H1 (cell line): ENCODE data around the gene SYVN1. TPM values are rescaled to one million over a fixed set of nuclear protein-coding genes. Genes with fewer than 3 reads are reported as not detected.

Source experiments
- CTCF ChIA-PET: fragments of 300-600 bp; sonication (Branson Sonifier 250); formaldehyde crosslinking; loops from one replicate; lab custom pipeline; 2021; ENCODE audit not compliant: partially characterized antibody; lab: Charles Lee
- POLR2A ChIA-PET: fragments of 300-600 bp; sonication (Branson Sonifier 250); formaldehyde crosslinking; loops from one replicate; lab custom pipeline; 2021; ENCODE audit warnings: inconsistent platforms; ENCODE audit not compliant: partially characterized antibody; lab: Charles Lee
- DNase-seq, 2 experiments: peaks; one replicate each; pipeline versions ENCODE4 v3.0.0 to v3.0.0-alpha.2; 2010 to 2022; ENCODE audit warnings: low spot score in 2 of 2, low read depth in 1 of 2, mixed read lengths in 1 of 2
- FAIRE-seq: peaks from 2 replicates; lab custom pipeline; 2011; peaks lifted over from hg19 to GRCh38; lab: Jason Lieb, UNC
- H2AFZ ChIP-seq: 2 replicates; pipeline ENCODE4 v1.8.1; 2012; ENCODE audit warnings: low read length, inconsistent platforms
- H2AK5ac ChIP-seq: 2 replicates; pipeline ENCODE4 v1.6.1; 2013; ENCODE audit warnings: low read depth, low read length
- H2BK120ac ChIP-seq: replicated peaks from 2 replicates; pipeline ENCODE3; 2013; ENCODE audit warnings: low read depth, low read length, inconsistent platforms
- H2BK12ac ChIP-seq: 2 replicates; pipeline ENCODE4 v1.6.1; 2013; ENCODE audit warnings: low read depth, low read length
- H2BK15ac ChIP-seq: 2 replicates; pipeline ENCODE4 v1.6.1; 2013; ENCODE audit warnings: low read length
- H2BK20ac ChIP-seq: 2 replicates; pipeline ENCODE4 v1.6.1; 2013; ENCODE audit warnings: low read length
- H2BK5ac ChIP-seq: 2 replicates; pipeline ENCODE4 v1.6.1; 2013; ENCODE audit warnings: low read depth, low read length
- H3K14ac ChIP-seq: 2 replicates; pipeline ENCODE4 v1.6.1; 2013; ENCODE audit warnings: inconsistent platforms; ENCODE audit not compliant: insufficient read length
- H3K18ac ChIP-seq: 2 replicates; pipeline ENCODE4 v1.6.1; 2013; ENCODE audit warnings: low read length; ENCODE audit errors: extremely low read depth
- H3K23ac ChIP-seq: 2 replicates; pipeline ENCODE4 v1.6.1; 2013; ENCODE audit warnings: inconsistent platforms; ENCODE audit not compliant: insufficient read length
- H3K23me2 ChIP-seq: 2 replicates; pipeline ENCODE4 v1.6.1; 2013; ENCODE audit warnings: low read depth, low read length
- H3K27ac ChIP-seq: 2 replicates; pipeline ENCODE4 v1.6.1; 2011; ENCODE audit warnings: low read depth, low read length, inconsistent platforms
- H3K27me3 ChIP-seq, 4 experiments: replicated peaks in 1 of 4; 1 replicate in 1 of 4; 2 replicates in 3 of 4; pipeline versions ENCODE4 v1.6.1 to v1.8.1; 2011 to 2013; ENCODE audit warnings: low read length in 3 of 4, mild to moderate bottlenecking in 3 of 4, inconsistent platforms in 2 of 4, mixed read lengths in 2 of 4, moderate library complexity in 1 of 4; ENCODE audit not compliant: control insufficient read depth in 3 of 4, insufficient read depth in 3 of 4; ENCODE audit errors: extremely low read depth in 1 of 4
- H3K36me3 ChIP-seq, 4 experiments: 2 replicates each; pipeline versions ENCODE4 v1.6.1 to v1.8.1; 2011 to 2013; ENCODE audit warnings: mild to moderate bottlenecking in 4 of 4, low read length in 3 of 4, moderate library complexity in 2 of 4, control low read depth in 1 of 4, inconsistent platforms in 1 of 4; ENCODE audit not compliant: insufficient read depth in 4 of 4, control insufficient read depth in 2 of 4
- H3K4ac ChIP-seq: replicated peaks from 2 replicates; pipeline ENCODE3; 2013; ENCODE audit warnings: low read length, low read depth, mixed read lengths, inconsistent platforms; ENCODE audit not compliant: insufficient read length
- H3K4me1 ChIP-seq, 4 experiments: replicated peaks in 1 of 4; 1 replicate in 1 of 4; 2 replicates in 3 of 4; pipeline versions ENCODE4 v1.6.1 to v1.8.1; 2011 to 2013; ENCODE audit warnings: low read length in 3 of 4, inconsistent platforms in 2 of 4, mixed read lengths in 1 of 4; ENCODE audit not compliant: insufficient read depth in 4 of 4, control insufficient read depth in 3 of 4
- H3K4me2 ChIP-seq, 2 experiments: 2 replicates each; pipeline versions ENCODE4 v1.6.1 to v1.8.1; 2011 to 2013; ENCODE audit warnings: low read depth in 2 of 2, low read length in 2 of 2, control low read depth in 1 of 2, inconsistent platforms in 1 of 2, mild to moderate bottlenecking in 1 of 2; ENCODE audit not compliant: insufficient read depth in 1 of 2
- H3K4me3 ChIP-seq, 4 experiments: fragments of 200-600, 300-600 bp in 1 of 4; sonication (generic), shearing (Covaris generic), sonication (Bioruptor Twin) in 1 of 4; 2 replicates each; pipeline versions ENCODE4 v1.5.1 to v1.8.1; 2011 to 2016; ENCODE audit warnings: low read length in 4 of 4, low read depth in 3 of 4, control low read depth in 2 of 4, inconsistent platforms in 2 of 4, mild to moderate bottlenecking in 2 of 4, mixed read lengths in 1 of 4, moderate library complexity in 1 of 4; ENCODE audit not compliant: insufficient read depth in 2 of 4; ENCODE audit errors: extremely low read depth in 1 of 4
- H3K56ac ChIP-seq: replicated peaks from 2 replicates; pipeline ENCODE3; 2013; ENCODE audit warnings: low read depth, mild to moderate bottlenecking, mixed read lengths, low read length, inconsistent platforms; ENCODE audit not compliant: insufficient read length
- H3K79me1 ChIP-seq: 2 replicates; pipeline ENCODE4 v1.6.1; 2013; ENCODE audit warnings: low read depth, low read length, control low read depth
- H3K79me2 ChIP-seq, 2 experiments: 2 replicates each; pipeline versions ENCODE4 v1.6.1 to v1.8.1; 2012 to 2013; ENCODE audit warnings: low read length in 2 of 2, mild to moderate bottlenecking in 2 of 2, inconsistent platforms in 1 of 2; ENCODE audit not compliant: insufficient read depth in 2 of 2, control insufficient read depth in 1 of 2
- H3K9ac ChIP-seq, 4 experiments: replicated peaks in 1 of 4; 1 replicate in 1 of 4; 2 replicates in 3 of 4; pipeline versions ENCODE4 v1.6.1 to v1.8.1; 2011 to 2013; ENCODE audit warnings: low read depth in 3 of 4, low read length in 3 of 4, control low read depth in 2 of 4, mild to moderate bottlenecking in 2 of 4, moderate library complexity in 2 of 4, inconsistent platforms in 1 of 4; ENCODE audit errors: extremely low read depth in 1 of 4
- H3K9me3 ChIP-seq, 2 experiments: 2 replicates each; pipeline versions ENCODE4 v1.6.1 to v1.8.1; 2012 to 2013; ENCODE audit warnings: mild to moderate bottlenecking in 2 of 2, moderate library complexity in 2 of 2, control low read depth in 1 of 2, inconsistent platforms in 1 of 2, low read depth in 1 of 2, low read length in 1 of 2, mixed read lengths in 1 of 2; ENCODE audit not compliant: insufficient read depth in 2 of 2
- H4K20me1 ChIP-seq, 2 experiments: replicated peaks in 1 of 2; 2 replicates each; pipeline versions ENCODE3 to v1.8.1; 2011 to 2013; ENCODE audit warnings: inconsistent platforms in 2 of 2, low read length in 2 of 2, mild to moderate bottlenecking in 1 of 2; ENCODE audit not compliant: insufficient read depth in 2 of 2, control insufficient read depth in 1 of 2
- H4K5ac ChIP-seq: 2 replicates; pipeline ENCODE4 v1.6.1; 2013; ENCODE audit warnings: low read length, low read depth, mixed read lengths, inconsistent platforms; ENCODE audit not compliant: insufficient read length
- H4K8ac ChIP-seq: 2 replicates; pipeline ENCODE4 v1.8.0; 2013; ENCODE audit warnings: mild to moderate bottlenecking, moderate library complexity, low read length, inconsistent platforms; ENCODE audit not compliant: insufficient read depth; ENCODE audit errors: extremely low read depth
- H4K91ac ChIP-seq: replicated peaks from 2 replicates; pipeline ENCODE3; 2013; ENCODE audit warnings: low read length, mixed read lengths, inconsistent platforms; ENCODE audit not compliant: insufficient read length
- CBX8 ChIP-seq: fragments of 300-800, 300-1000 bp; sonication (generic); IDR thresholded peaks from 2 replicates; pipeline ENCODE4 v1.7.1; 2016; ENCODE audit warnings: low read depth, low read length, borderline replicate concordance
- E2F6 ChIP-seq: IDR thresholded peaks from 2 replicates; pipeline ENCODE4 v1.6.1; 2012; ENCODE audit warnings: inconsistent platforms
- GABPA ChIP-seq: IDR thresholded peaks from 2 replicates; pipeline ENCODE4 v1.6.1; 2011; ENCODE audit warnings: mild to moderate bottlenecking, low read length, moderate library complexity, borderline replicate concordance; ENCODE audit not compliant: insufficient read depth
- KDM1A ChIP-seq: fragments of 200-600, 300-600 bp; sonication (generic); IDR thresholded peaks from 2 replicates; pipeline ENCODE4 v1.7.1; 2016; ENCODE audit warnings: mild to moderate bottlenecking, low read length, borderline replicate concordance
- KDM5A ChIP-seq: fragments of 200-600 bp; IDR thresholded peaks from 2 replicates; pipeline ENCODE4 v1.7.1; 2012; ENCODE audit warnings: mild to moderate bottlenecking, low read length, inconsistent platforms, mixed read lengths
- POLR2AphosphoS5 ChIP-seq: IDR thresholded peaks from 2 replicates; pipeline ENCODE4 v1.6.1; 2011; ENCODE audit warnings: low read depth, low read length
- RAD21 ChIP-seq, 2 experiments: IDR thresholded peaks in 1 of 2; conservative IDR thresholded peaks in 1 of 2; 2 replicates each; pipeline ENCODE4 v1.6.1; 2011; ENCODE audit warnings: low read depth in 2 of 2, low read length in 2 of 2, improper control_type of control experiment in 1 of 2, inconsistent platforms in 1 of 2, mild to moderate bottlenecking in 1 of 2, moderate library complexity in 1 of 2
- RFX5 ChIP-seq: IDR thresholded peaks from 2 replicates; pipeline ENCODE4 v1.6.1; 2011; ENCODE audit warnings: low read depth, low read length, improper control_type of control experiment, borderline replicate concordance
- SAP30 ChIP-seq: fragments of 300-600 bp; sonication (generic); IDR thresholded peaks from 2 replicates; pipeline ENCODE4 v1.7.1; 2012; ENCODE audit warnings: low read length, moderate library complexity, mild to moderate bottlenecking, inconsistent platforms; ENCODE audit not compliant: insufficient read depth, insufficient replicate concordance
- WGBS, 2 experiments: shearing (Covaris generic) in 1 of 2; methylation state at CpG; one replicate each; pipeline versions ENCODE4 v1.1.6 to v1.1.7; 2013 to 2015; ENCODE audit warnings: low lambda C conversion rate in 2 of 2, mixed read lengths in 2 of 2, inconsistent platforms in 1 of 2, low coverage in 1 of 2, missing lambda C conversion rate in 1 of 2; ENCODE audit not compliant: insufficient replicate concordance in 2 of 2, insufficient coverage in 1 of 2, insufficient read length in 1 of 2; ENCODE audit errors: extremely low coverage in 1 of 2, missing lambda C conversion rate in 1 of 2; 5-methylcytosine and 5-hydroxymethylcytosine counted together
- polyA plus RNA-seq, 7 experiments: library from polyadenylated mRNA; depleted of rRNA in 3 of 7; stranded (reverse) in 5 of 7; unstranded in 2 of 7; fragments of >200 nt in 5 of 7; fragments of 200-250 nt in 2 of 7; gene quantifications; 1 replicate in 5 of 7; 2 replicates in 1 of 7; 4 replicates in 1 of 7; pipeline versions ENCODE4 v1.2.1 to v1.2.3, GENCODE V29; 2011 to 2013; ENCODE audit warnings: missing spikeins in 2 of 7, mixed read lengths in 2 of 7
- total RNA-seq: library from RNA; stranded (reverse); fragmentation: NEBNext Ultra II Directional; extraction: Animal tissue kit (Norgen Biotek cat#: 25700); gene quantifications from 2 replicates; pipeline ENCODE4 v1.2.1, GENCODE V29; 2021
- TF ChIP-seq, protein P1 (sequence below): IDR thresholded peaks from 2 replicates; pipeline ENCODE4 v1.6.1; 2012; ENCODE audit warnings: low read length, inconsistent platforms

Gene SYVN1
- total and polyA plus RNA-seq, 2 of the 8 experiments (the other 6 are each of a cell fraction or from before 2014, with no cell fraction given) = 27.8 to 29.4 TPM

DNA sequence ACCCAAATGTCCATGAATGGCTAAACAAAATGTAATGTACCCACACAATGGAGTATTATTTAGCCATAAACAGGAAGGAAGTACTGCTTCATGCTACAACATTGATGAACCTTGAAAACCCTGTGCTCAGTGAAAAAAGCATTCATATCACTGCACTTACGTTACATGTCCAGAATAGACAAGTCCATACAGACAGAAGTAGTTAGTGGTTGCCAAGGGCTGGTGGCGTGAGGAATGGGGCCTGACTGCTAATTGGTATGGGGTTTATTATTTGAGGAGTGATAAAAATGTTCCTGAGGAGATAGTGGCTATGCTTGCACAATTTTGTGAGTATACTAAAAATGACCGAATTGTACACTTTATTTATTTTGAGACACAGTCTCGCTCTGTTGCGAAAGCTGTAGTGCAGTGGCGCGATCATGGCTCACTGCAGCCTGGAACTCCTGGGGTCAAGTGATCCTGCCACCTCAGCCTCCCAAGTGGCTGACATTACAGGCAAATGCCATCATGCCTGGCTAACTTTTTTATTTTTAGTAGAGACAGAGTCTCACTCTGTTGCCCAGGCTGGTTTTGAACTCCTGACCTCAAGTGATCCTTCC, 7.7 kb upstream of the SYVN1 start:
- Histone ChIP-seq H2AK5ac (no peak overlapping the region), H3K23ac (no peak overlapping the region), H2BK20ac (no peak overlapping the region), H3K18ac (no peak overlapping the region), H4K91ac (no peak overlapping the region), H3K79me2 (no peaks in the 10 kb centered on the region), H3K4me1 (no peaks in the 10 kb centered on the region), H2BK12ac (no peak overlapping the region), H3K27me3 (no peaks in the 10 kb centered on the region), H3K23me2 (no peaks in the 10 kb centered on the region), H3K36me3 (no peaks in the 10 kb centered on the region), H3K4ac (no peak overlapping the region), H3K4me2 (no peak overlapping the region), H2AFZ (0 out of 2 replicates have a peak overlapping the region, but pooled peaks have one; percentile 62), H3K27ac (no peak overlapping the region), H2BK120ac (no peak overlapping the region), H4K5ac (no peak overlapping the region), H3K9me3 (peaks cover 0 to 3% of the 10 kb centered on the region in 2 experiments; a peak in 1 of 4 replicates), H3K56ac (no peak overlapping the region), H3K14ac (no peak overlapping the region), H4K8ac (no peak overlapping the region), H3K9ac (no peak overlapping the region), H2BK5ac (no peak overlapping the region), H2BK15ac (no peak overlapping the region), H4K20me1 (no peaks in the 10 kb centered on the region), H3K79me1 (no peaks in the 10 kb centered on the region), H3K4me3 (no peak overlapping the region)
- FAIRE-seq (no peak), DNase-seq (no peak)
- ChIA-PET POLR2A (no interaction called here), CTCF (interaction anchor here (0.6 kb wide), 1 partner anchor 446 kb away, joined by 3 read pairs; no protein-coding TSS in a partner anchor)
- WGBS, 2 experiments = 81% methylated on average over 7 of the region's 7 CpGs; no CpG with 5 or more reads in 1 of the 2 experiments
- no peak for TF ChIP-seq RAD21 (IDR thresholded peaks at IDR 0.05 in 1 of 2, conservative IDR thresholded peaks at IDR 0.05 in 1 of 2; ENCODE audit: low read depth in 2 of 2, low read length in 2 of 2)
- TF ChIP-seq KDM5A = no peak
- TF ChIP-seq POLR2AphosphoS5 = no peak
- TF ChIP-seq GABPA = no peak
- no peak for TF ChIP-seq SAP30
- no peak for TF ChIP-seq E2F6
- TF ChIP-seq RFX5 = no peak
- TF ChIP-seq CBX8 = no peak
- TF ChIP-seq, protein P1, sequence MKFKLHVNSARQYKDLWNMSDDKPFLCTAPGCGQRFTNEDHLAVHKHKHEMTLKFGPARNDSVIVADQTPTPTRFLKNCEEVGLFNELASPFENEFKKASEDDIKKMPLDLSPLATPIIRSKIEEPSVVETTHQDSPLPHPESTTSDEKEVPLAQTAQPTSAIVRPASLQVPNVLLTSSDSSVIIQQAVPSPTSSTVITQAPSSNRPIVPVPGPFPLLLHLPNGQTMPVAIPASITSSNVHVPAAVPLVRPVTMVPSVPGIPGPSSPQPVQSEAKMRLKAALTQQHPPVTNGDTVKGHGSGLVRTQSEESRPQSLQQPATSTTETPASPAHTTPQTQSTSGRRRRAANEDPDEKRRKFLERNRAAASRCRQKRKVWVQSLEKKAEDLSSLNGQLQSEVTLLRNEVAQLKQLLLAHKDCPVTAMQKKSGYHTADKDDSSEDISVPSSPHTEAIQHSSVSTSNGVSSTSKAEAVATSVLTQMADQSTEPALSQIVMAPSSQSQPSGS = no peak
- TF ChIP-seq KDM1A = no peak
